OCI-LY7 (cell line): Measurements from ENCODE around the gene SAT1.

Experiments
- CTCF ChIP-seq: fragments of 200-600 bp; sonication (generic); conservative IDR thresholded peaks from 2 replicates; pipeline ENCODE4 v1.5.1; 2014; ENCODE audit warnings: mild to moderate bottlenecking, antibody characterized with exemption, low read length, moderate library complexity, mixed read lengths
- EZH2phosphoT487 ChIP-seq: fragments of 200-600 bp; sonication (generic); IDR thresholded peaks from 2 replicates; pipeline ENCODE4 v1.6.1; 2018; ENCODE audit warnings: low read depth, borderline replicate concordance, mild to moderate bottlenecking, mixed run types, antibody characterized with exemption, low read length, moderate library complexity, mixed read lengths

GRCh38 chrX:23815376-23815775 is 32.4 kb downstream of the SAT1 start:
- no peak for TF ChIP-seq CTCF
- TF ChIP-seq EZH2phosphoT487: no peak
